GM18858 (cell line): ENCODE measurements around the gene SIGLEC7.
"Not testable (repeated sequence)": the region's sequence is repeated elsewhere in the genome, so short reads cannot be mapped to it uniquely, and the experiment has no call there.

Experiments
- ATAC-seq: cut with Tn5 transposase; IDR thresholded peaks from one replicate; pipeline ENCODE4 v1.9.1; 2021; ENCODE audit not compliant: unreplicated experiment

SIGLEC7 gene

GRCh38 chr19:51166846-51167490 lies 24.9 kb downstream of the SIGLEC7 start:
- ATAC-seq = no peak

DNA sequence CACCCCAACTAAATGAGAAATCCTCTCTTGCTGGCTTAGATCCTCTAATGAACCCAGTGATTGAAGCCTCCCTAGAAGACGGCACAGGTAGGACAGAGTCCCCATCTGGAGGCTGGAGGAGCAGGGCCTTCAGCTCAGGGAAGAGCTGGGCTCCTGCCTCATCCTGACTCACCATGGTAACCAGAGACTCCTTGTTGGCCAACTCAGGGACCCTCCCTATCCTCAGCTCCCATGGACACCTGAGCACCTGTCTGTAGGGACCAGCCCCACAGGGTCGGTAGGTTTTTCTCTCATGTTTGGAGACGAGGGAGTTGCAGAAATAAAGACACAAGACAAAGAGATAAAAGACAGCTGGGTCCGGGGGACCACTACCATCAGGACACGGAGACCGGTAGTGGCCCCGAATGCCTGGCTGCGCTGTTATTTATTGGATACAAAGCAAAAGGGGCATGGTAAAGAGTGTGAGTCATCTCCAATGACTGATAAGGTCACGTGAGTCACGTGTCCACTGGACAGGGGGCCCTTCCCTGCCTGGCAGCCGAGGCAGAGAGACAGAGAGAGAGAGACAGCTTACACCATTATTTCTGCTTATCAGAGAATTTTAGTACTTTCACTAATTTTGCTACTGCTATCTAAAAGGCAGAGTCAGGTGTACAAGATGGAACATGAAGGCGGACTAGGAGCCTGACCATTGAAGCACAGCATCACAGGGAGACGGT lies 26.6 kb downstream of the SIGLEC7 start:
- no peak for ATAC-seq

- not testable (repeated sequence) for ATAC-seq
Measured at GRCh38 chr19:51169283-51169918, 27.3 kb downstream of the SIGLEC7 start.

DNA sequence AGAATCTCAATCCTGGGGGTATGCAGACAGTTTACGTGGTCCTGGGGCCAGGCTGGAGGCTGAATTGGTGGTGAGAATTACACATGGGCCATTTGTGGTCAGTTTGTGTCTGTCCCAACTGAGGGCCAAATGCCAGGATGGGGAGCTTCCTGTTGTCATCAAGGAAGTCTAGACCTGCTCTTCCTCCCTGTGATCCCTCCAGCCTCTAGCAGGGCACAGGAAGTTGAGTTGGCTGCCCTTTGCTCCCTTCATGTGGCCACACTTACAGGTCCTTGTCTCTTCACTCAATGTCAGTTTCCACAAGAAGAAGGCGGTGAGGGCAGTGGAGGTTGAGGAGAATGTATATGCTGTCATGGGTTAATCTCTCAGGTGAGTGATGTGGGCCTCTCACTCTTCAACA lies 30.1 kb downstream of the SIGLEC7 start:
- ATAC-seq = no peak

DNA sequence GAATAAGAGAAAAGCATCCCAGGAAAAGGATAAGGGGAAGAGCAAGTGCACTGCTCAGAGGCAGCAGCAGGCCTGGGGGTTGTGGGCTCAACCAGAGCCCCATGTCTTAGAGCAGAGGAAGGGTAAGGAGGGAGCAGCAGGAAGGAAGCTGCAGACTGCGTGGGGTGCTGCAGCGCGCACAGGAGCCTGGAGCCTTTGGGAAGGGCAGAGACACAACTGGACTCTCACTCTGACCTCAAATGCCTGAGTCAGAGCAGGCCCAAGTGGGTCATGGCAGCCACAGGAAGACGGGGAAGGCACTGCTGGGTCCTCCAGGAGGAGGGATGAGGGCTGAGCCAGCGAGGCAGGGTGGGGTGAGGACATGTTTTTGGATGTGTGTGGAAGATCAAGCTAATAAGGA lies 31.6 kb downstream of the SIGLEC7 start:
- no peak for ATAC-seq

DNA sequence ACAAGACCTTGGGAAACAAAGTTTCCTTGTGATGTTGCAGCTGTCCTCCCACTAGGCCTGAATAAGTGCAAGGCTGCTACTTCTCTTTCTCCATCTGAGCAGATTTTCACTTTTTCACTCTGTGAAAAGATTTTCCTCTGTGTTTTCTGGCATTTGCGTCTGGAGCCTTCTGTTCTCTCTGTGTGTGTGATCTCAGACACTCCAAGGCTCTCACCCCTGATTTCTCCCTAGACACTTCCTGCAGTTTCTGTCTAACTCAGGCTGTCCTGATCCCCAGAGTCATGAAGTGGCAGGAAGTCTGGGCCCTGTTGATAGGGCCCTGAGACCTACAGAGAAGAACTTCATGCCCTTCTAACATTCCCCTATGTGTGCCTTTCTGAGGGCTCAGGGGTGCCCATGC lies 37.2 kb downstream of the SIGLEC7 start:
- ATAC-seq = no peak

- no peak for ATAC-seq
Measured at GRCh38 chr19:51181377-51181912, 39.3 kb downstream of the SIGLEC7 start.

DNA sequence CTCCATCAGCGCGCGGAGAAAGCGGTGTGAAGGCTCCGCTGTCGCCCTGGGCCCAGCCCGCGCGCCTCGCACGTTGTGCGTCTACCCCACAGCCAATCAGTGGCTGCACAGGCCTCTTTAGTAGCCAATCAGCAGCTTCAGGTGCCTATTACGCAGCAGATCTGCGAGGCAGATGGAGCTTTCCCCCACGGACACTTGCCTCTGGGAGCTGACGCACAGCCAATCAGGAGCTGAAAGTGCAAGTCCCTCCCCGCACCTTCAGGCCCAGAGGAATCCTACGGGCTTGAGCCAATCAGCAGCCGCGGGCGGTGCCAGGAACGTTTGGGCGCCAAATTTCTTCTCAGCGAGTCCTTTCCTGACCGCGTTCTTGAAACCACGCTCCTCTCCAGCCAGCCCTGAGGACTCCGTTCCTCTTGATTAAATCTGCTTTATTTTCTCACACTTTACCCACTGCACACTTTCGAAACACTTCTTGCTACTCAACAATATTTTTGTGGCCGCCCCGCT lies 39.9 kb downstream of the SIGLEC7 start:
- no peak for ATAC-seq

DNA sequence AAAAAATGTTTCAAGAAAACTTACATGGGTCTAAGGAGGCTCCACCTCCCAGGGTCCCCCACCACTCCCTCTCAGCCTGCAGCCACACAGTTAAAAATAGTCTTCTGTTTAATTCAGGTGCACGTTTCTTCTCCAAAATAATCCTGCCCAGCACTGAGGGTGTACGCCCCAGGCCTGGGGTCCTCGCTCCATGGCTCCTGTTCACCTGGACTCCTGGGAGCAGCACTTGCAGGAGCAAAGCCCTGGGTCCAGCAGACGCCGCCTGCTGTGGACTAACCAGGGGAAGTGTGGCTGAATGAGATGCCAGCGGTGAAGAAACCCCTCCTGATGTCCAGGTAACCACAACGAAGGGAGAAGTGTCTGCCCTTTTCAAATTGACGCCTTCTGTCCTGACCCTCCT lies 41.5 kb downstream of the SIGLEC7 start:
- ATAC-seq = no peak

DNA sequence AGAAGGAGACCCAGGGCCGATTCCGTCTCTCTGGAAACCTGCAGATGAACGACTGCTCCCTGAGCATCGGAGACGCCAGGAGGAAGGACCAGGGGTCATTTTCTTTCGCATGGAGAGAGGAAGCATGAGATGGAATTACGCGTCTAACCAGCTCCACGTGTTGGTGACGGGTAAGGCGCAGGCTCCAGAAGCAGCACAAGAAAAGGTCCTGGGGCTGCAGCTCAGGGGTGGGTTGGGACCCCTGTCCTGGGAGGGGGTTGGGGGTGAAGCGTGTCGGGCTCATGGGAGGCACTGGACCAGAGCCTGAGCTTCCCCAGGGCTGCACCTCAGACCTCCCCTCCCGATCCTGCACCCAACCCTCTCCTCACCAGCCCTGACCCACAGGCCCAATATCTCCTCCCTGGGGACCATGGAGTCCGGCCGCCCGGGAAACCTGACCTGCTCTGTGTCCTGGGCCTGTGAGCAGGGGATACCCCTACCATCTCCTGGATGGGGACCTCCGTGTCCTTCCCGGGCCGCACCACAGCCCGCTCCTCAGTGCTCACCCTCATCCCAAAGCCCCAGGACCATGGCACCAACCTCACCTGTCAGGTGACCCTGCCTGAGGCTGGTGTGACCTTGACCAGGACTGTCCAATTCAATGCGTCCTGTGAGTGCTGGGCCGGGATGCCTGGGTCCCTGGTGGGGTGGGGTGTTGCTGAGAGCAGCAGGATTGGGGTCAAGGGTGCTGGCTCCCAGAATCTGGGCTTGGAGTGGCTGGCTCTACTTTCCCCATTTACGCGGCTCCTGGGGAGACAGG lies 43.2 kb downstream of the SIGLEC7 start:
- ATAC-seq = no peak

DNA sequence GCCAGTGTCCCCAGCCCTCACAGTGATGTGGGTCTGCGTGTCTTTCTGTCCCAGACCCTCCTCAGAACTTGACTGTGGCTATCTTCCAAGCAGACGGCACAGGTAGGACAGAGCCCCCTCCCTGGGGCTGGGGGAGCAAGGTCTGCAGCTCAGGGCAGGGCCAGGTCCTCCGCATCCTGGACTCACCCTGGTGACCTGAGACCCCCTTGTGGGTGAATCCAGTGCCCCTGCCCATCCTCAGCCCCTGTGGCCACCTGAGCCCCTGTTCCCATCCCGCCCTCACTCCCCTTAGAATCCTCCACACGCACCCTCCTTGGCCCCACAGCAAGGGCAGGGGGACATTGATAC lies 43.7 kb downstream of the SIGLEC7 start:
- no peak for ATAC-seq

DNA sequence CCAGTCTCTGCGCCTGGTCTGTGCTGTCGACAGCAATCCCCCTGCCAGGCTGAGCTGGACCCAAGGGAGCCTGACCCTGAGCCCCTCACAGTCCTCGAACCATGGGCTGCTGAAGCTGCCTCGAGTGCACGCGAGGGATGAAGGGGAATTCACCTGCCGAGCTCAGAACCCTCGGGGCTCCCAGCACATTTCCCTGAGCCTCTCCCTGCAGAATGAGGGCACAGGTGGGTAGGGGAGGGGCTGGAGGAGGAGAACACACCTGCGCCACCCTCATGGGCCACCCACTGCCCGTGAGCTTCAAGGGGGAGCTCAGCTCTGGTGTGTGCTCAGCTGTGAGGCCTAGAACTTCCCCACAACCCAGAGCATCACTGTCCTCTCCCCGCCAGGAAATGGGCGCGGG lies 44.2 kb downstream of the SIGLEC7 start:
- no peak for ATAC-seq

DNA sequence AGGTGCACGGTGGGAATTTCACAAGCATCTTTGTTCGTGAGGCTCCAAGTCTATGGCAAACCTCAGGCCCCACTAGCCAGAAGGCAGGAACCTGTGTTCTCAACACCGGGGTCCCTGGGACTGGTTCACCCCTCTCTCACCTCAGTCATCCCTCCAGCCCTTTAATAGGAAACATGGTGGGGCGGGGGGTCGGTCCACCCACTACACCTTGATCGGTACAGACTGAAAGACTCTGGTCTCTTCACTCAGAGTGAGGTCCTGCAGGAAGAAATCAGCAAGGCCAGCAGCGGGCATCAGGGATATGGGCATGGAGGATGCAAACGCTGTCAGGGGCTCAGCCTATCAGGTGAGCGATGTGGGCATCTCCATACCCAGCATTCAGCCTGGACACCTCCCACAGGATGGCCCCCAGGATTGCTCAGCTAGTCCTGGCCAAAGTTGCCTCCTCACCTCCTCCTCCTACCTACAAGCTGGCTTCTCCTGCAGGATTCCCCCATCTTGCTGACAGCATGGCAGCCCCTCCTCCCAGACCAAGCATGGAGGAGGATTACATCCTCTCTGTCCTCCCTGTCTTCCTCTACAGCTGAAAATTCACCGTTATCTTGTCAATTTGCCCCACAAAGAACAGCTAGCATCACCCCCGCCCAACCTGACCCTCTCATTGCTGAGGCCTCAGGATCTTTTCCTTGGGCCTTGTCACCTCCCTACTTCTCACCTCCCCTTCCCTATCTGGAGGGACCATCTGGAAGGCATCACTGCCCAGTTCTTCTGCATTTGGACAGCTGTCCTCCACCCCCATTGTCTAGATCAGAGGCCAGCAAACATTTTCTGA lies 45.5 kb downstream of the SIGLEC7 start:
- no peak for ATAC-seq

DNA sequence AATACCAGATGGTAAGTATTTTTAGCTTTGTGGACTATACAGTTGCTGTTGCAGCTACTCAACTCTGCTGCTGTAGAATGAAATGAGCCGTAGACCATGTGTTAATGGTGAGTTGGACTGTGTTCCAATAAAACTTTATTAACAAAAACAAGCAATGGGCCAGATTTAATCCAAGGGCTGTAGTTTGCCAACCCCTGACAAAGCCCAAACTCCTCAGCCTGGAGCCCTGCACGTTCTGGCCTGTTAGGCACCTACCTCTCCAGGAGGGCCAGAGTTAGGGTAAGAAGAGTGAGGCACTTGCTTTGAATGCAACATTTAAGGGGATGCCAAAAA lies 46.1 kb downstream of the SIGLEC7 start:
- no peak for ATAC-seq

GRCh38 chr19:51192689-51193088 lies 50.6 kb downstream of the SIGLEC7 start:
- ATAC-seq = no peak

GRCh38 chr19:51194527-51195315 lies 52.6 kb downstream of the SIGLEC7 start:
- no peak for ATAC-seq

- ATAC-seq = no peak
Measured at GRCh38 chr19:51195316-51195586, 53.1 kb downstream of the SIGLEC7 start.

- no peak for ATAC-seq
Measured at GRCh38 chr19:51195616-51196015, 53.5 kb downstream of the SIGLEC7 start.

DNA sequence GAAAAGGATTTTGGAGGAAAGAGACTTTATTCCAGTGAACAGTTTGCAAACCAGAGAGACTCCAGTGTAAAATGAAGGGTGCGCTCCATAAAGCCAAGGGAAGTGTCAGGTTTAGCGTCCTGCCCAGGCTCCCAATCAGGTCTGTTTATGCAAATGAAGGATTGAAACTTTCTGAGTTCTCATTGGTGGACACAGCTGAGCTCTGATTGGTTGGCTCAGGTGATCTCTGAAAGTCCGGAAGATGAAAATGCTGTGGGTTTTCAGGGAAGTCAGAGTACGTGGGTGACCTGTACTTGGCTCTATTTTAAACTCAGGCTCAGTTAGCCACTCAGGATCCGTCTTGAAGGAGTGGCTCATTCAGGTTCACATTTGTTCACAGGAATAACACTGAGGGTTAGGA lies 54.1 kb downstream of the SIGLEC7 start:
- no peak for ATAC-seq

- no peak for ATAC-seq
Measured at GRCh38 chr19:51198641-51199040, 56.5 kb downstream of the SIGLEC7 start.
